ENCODE data around the gene CTRL. TPM values are rescaled to one million over a fixed set of nuclear protein-coding genes. Genes with fewer than 3 reads are reported as not detected.

CTRL gene
- 0.13 and 0.32 TPM in 2 replicates for total RNA-seq

GRCh38 chr16:67931712-67932461, at the start of gene CTRL:
Gene CTRL (minus strand): TSS chr16:67931862. CDS start chr16:67931852, 10 bp downstream.

GRCh38 chr16:67979955-67980678, 48.5 kb upstream of the CTRL start, which contains the start of gene DPEP3:
Gene DPEP3 (minus strand): TSS chr16:67980499. CDS start chr16:67980380, 119 bp downstream.

GRCh38 chr16:67968400-67969253, 37.0 kb upstream of the CTRL start, which contains the start of gene SLC12A4:
Gene SLC12A4 (minus strand): TSS chr16:67968637. CDS start chr16:67968553, 84 bp downstream.

GRCh38 chr16:67943619-67944504, 12.2 kb upstream of the CTRL start, which contains the start of gene LCAT:
Gene LCAT (minus strand): TSS chr16:67944120. CDS start chr16:67944101, 19 bp downstream.

GRCh38 chr16:67936124-67936879, 4.6 kb upstream of the CTRL start, which contains the start of gene PSMB10:
Gene PSMB10 (minus strand): TSS chr16:67936850. CDS start chr16:67936749, 101 bp downstream.

GRCh38 chr16:67892899-67893742, 38.5 kb downstream of the CTRL start, which contains the start of gene PSKH1:
Gene PSKH1 (plus strand): TSS chr16:67893254. CDS start chr16:67908750, 15,496 bp downstream.

GRCh38 chr16:67884684-67885083, 47.0 kb downstream of the CTRL start, which contains the start of gene NRN1L:
Gene NRN1L (plus strand): TSS chr16:67884885. CDS start chr16:67884904, 19 bp downstream.

Small RNA genes within 50 kb of the gene (small RNA-seq; reads per million reads assigned to genes)
- gene NRN1L, result not detected

Other genes starting within 250 kb of the CTRL start
- 11.6 and 12.6 TPM in 2 replicates for gene GFOD2, start 212.5 kb downstream of the CTRL start, total RNA-seq
- gene RANBP10, start 125.3 kb downstream of the CTRL start, total RNA-seq, result 4.8 and 6.9 TPM in 2 replicates
- 1.2 and 2.1 TPM in 2 replicates for gene TSNAXIP1, start 125.0 kb downstream of the CTRL start, total RNA-seq
- 15.7 and 17.7 TPM in 2 replicates for gene THAP11, start 89.5 kb downstream of the CTRL start, total RNA-seq
- gene NUTF2, start 84.9 kb downstream of the CTRL start, total RNA-seq, result 96.1 and 188 TPM in 2 replicates
- 21.3 and 25.9 TPM in 2 replicates for gene CENPT, start 84.2 kb downstream of the CTRL start, total RNA-seq
- gene EDC4, start 58.8 kb downstream of the CTRL start, total RNA-seq, result 35.5 and 39.6 TPM in 2 replicates
- gene NRN1L, start 47.0 kb downstream of the CTRL start, total RNA-seq, result 0.32 TPM in 1 of 2 replicates, not detected in the other
- 15.2 and 15.4 TPM in 2 replicates for gene PSKH1, start 38.6 kb downstream of the CTRL start, total RNA-seq
- 33.1 and 37.9 TPM in 2 replicates for gene PSMB10, start 5.0 kb upstream of the CTRL start, total RNA-seq
- 5.1 and 7.3 TPM in 2 replicates for gene LCAT, start 12.3 kb upstream of the CTRL start, total RNA-seq
- 50.7 and 54.7 TPM in 2 replicates for gene SLC12A4, start 36.8 kb upstream of the CTRL start, total RNA-seq
- gene DPEP3, start 48.6 kb upstream of the CTRL start, total RNA-seq, result not detected in 2 replicates
- not detected in 2 replicates for gene DPEP2, start 67.6 kb upstream of the CTRL start, total RNA-seq
- gene DPEP2NB, start 84.0 kb upstream of the CTRL start, total RNA-seq, result not detected in 2 replicates
- 8.5 and 8.9 TPM in 2 replicates for gene DDX28, start 91.4 kb upstream of the CTRL start, total RNA-seq
- 10.5 and 13.2 TPM in 2 replicates for gene DUS2, start 91.4 kb upstream of the CTRL start, total RNA-seq
- gene NFATC3, start 153.5 kb upstream of the CTRL start, total RNA-seq, result 32.3 and 39.0 TPM in 2 replicates